ENCODE measurements around the gene FNIP1. TPM values are rescaled to one million over a fixed set of nuclear protein-coding genes. Genes with fewer than 3 reads are reported as not detected.
A peak's percentile ranks its signal among the peaks of the same experiment; 100 is the strongest.

The FNIP1 gene
- polyA plus RNA-seq, 1 of the 3 experiments (the other 2 are of a cell fraction) = 2.4 TPM

- Histone ChIP-seq H3K9me3 (no peaks in the 10 kb centered on the region), H3K9me2 (no peaks in the 10 kb centered on the region), H3K9ac (no peak overlapping the region), H3K27me3 (ENCODE audit: insufficient read depth) (no peaks in the 10 kb centered on the region), H2AFZ (ENCODE audit: low read depth) (no peak overlapping the region), H3K27ac (ENCODE audit: low read depth in 2 of 2, low read length in 1 of 2) (no peak overlapping the region), H4K20me1 (ENCODE audit: insufficient read depth) (peaks cover 46% of the 10 kb centered on the region; the same call in 1 of the 2 replicates), H3K36me3 (replicated peaks in 1 of 2; ENCODE audit: control insufficient read depth in 1 of 2, insufficient read depth in 2 of 2, low read length in 1 of 2) (peaks cover 0 to 3% of the 10 kb centered on the region in 2 experiments), H3F3A (replicated peaks; ENCODE audit: insufficient read depth) (no peaks in the 10 kb centered on the region), H3K79me2 (ENCODE audit: insufficient read depth) (peaks cover 95% of the 10 kb centered on the region), H3K4me2 (no peak overlapping the region), H3K4me3 (ENCODE audit: low read depth in 2 of 2, low read length in 1 of 2) (no peak overlapping the region), H3K4me1 (ENCODE audit: control insufficient read depth in 1 of 2, insufficient read depth in 2 of 2, low read depth in 1 of 2, low read length in 1 of 2) (no peaks in the 10 kb centered on the region)
- DNase-seq = no peak
- TF ChIP-seq FOSL2 (IDR thresholded peaks at IDR 0.05; ENCODE audit: borderline replicate concordance, low read depth) (no peak), USF2 (IDR thresholded peaks at IDR 0.05; ENCODE audit: borderline replicate concordance, low read depth, low read length) (no peak), IRF3 (IDR thresholded peaks at IDR 0.05; ENCODE audit: low read depth, low read length) (no peak), CHD2 (IDR thresholded peaks at IDR 0.05; ENCODE audit: low read length, partially characterized antibody) (no peak), ZBTB33 (IDR thresholded peaks at IDR 0.05; ENCODE audit: borderline replicate concordance, low read depth) (no peak), TEAD4 (IDR thresholded peaks at IDR 0.05; ENCODE audit: borderline replicate concordance, insufficient read depth) (no peak), GATA2 (CRISPR knock-in tag; IDR thresholded peaks at IDR 0.05) (no peak), POLR2AphosphoS5 (IDR thresholded peaks at IDR 0.05; ENCODE audit: low read depth, low read length) (no peak), RFX5 (IDR thresholded peaks at IDR 0.05; ENCODE audit: low read length) (no peak), TAF1 (IDR thresholded peaks at IDR 0.05; ENCODE audit: borderline replicate concordance, low read depth, low read length) (no peak), YY1 (IDR thresholded peaks at IDR 0.05; ENCODE audit: low read depth) (no peak), MXI1 (IDR thresholded peaks at IDR 0.05; ENCODE audit: low read depth, low read length) (no peak)
- ChIA-PET POLR2A (no interaction called here), CTCF (interaction anchor here (0.9 kb wide), 1 partner anchor 8 kb away, joined by 4 read pairs; no protein-coding TSS in a partner anchor)
- WGBS (ENCODE audit: low lambda C conversion rate) = 95% methylated on average over 7 of the region's 7 CpGs
These were observed 46.9 kb downstream of the FNIP1 start for GRCh38 chr5:131749723-131750470.

- H3K9ac ChIP-seq = no peak overlapping the region
- no peak overlapping the region for H3K4me2 ChIP-seq
- H3K9me2 ChIP-seq = no peaks in the 10 kb centered on the region
- TF ChIP-seq POLR2AphosphoS5 (IDR thresholded peaks at IDR 0.05; ENCODE audit: low read depth, low read length) = no peak
- TF ChIP-seq FOSL2 (IDR thresholded peaks at IDR 0.05; ENCODE audit: borderline replicate concordance, low read depth) = peak; percentile 43; the same call in 1 of the 2 replicates
- no peak for TF ChIP-seq YY1 (IDR thresholded peaks at IDR 0.05; ENCODE audit: low read depth)
- peaks cover 44% of the 10 kb centered on the region for H4K20me1 ChIP-seq (ENCODE audit: insufficient read depth)
- H3K4me1 ChIP-seq (ENCODE audit: control insufficient read depth in 1 of 2, insufficient read depth in 2 of 2, low read depth in 1 of 2, low read length in 1 of 2) = no peaks in the 10 kb centered on the region
- no peak for DNase-seq
- H3K36me3 ChIP-seq (replicated peaks in 1 of 2; ENCODE audit: control insufficient read depth in 1 of 2, insufficient read depth in 2 of 2, low read length in 1 of 2) = peaks cover 0 to 3% of the 10 kb centered on the region in 2 experiments
- WGBS (ENCODE audit: low lambda C conversion rate) = 90% methylated on average over 7 of the region's 7 CpGs
- H3F3A ChIP-seq (replicated peaks; ENCODE audit: insufficient read depth) = no peaks in the 10 kb centered on the region
- ChIA-PET CTCF (no interaction called here), POLR2A (no interaction called here)
- H3K9me3 ChIP-seq = no peaks in the 10 kb centered on the region
- H3K4me3 ChIP-seq (ENCODE audit: low read depth in 2 of 2, low read length in 1 of 2) = no peak overlapping the region
- no peaks in the 10 kb centered on the region for H3K27me3 ChIP-seq (ENCODE audit: insufficient read depth)
- no peak overlapping the region for H3K27ac ChIP-seq (ENCODE audit: low read depth in 2 of 2, low read length in 1 of 2)
- H2AFZ ChIP-seq (ENCODE audit: low read depth) = no peak overlapping the region
- H3K79me2 ChIP-seq (ENCODE audit: insufficient read depth) = peaks cover 91% of the 10 kb centered on the region
These were observed 47.7 kb downstream of the FNIP1 start for GRCh38 chr5:131749138-131749537.
